Fibroblast of villous mesenchyme (primary cell): ENCODE measurements around the gene PLCB2. TPM values are rescaled to one million over a fixed set of nuclear protein-coding genes. Genes with fewer than 3 reads are reported as not detected.

Experiments
- DNase-seq: peaks from one replicate; pipeline ENCODE4 v3.0.0-alpha.2; 2010; ENCODE audit warnings: low read depth
- H3K4me3 ChIP-seq: 2 replicates; pipeline ENCODE4 v1.5.1; 2011; ENCODE audit warnings: low read depth, mild to moderate bottlenecking, low read length
- CTCF ChIP-seq: IDR thresholded peaks from 2 replicates; pipeline ENCODE4 v1.5.1; 2012; ENCODE audit warnings: low read depth, mild to moderate bottlenecking, low read length; ENCODE audit not compliant: insufficient read depth
- total RNA-seq: library from RNA; depleted of rRNA; stranded (reverse); fragments of >200 nt; gene quantifications from 2 replicates; pipeline ENCODE4 v1.2.3, GENCODE V29; 2012

Gene PLCB2
- total RNA-seq, 1 donor, result 0.43 TPM

- peak; percentile 69 for DNase-seq
- TF ChIP-seq CTCF, result no peak
- peak overlapping the region; percentile 57 for H3K4me3 ChIP-seq
Measured at GRCh38 chr15:40340038-40340739, 32.5 kb upstream of the PLCB2 start.

DNA sequence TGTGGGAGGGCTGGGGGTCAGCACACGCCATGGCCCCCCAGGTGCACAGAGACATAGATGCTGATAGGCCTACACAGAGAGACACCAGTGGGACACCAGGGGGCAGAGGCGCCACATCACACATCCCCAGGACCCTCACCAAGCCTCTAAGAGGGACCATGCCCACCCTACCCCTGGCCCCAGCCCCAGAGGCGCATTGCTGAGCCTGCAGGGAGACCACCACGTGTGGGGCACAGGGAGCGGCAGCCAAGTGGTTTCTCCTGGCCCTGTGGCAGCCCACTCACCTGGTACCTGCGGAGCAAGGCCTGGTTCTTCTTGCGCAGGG is 31.8 kb upstream of the PLCB2 start:
- peak overlapping the region; percentile 57 for H3K4me3 ChIP-seq
- DNase-seq, result no peak
- TF ChIP-seq CTCF, result peak; percentile 21

GRCh38 chr15:40338921-40339620 is 31.3 kb upstream of the PLCB2 start:
- no peak for TF ChIP-seq CTCF
- peak; percentile 67 for DNase-seq

DNA sequence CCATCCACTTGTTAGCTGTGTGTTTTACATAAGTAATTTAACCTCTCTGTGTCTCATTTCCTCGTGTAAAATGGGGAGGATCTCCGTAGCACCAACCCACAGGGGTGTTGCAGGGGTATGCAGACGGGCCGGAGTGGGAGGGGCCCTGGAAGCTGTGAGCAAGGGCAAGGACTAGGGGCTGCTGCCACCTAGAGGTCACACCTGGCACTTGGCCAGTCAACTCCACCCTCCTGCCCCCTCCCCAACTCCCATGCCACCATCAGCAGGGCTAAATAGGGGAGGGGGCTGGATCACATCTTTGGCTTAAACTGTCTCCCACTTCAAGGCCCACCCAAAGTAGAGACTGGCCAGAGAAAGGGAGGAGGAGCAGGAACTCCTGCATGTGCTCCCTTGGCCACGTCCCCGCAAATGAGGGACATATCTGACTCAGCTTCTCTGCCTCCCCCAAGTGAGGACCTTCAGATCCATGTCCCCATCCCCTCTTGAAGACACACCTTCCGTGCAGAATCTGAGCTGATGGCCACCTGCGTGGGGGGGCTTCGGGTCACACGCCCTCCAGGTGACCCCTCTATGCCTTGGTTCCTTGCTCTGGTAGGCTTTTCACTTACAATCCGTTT is 30.4 kb upstream of the PLCB2 start:
- H3K4me3 ChIP-seq, result no peak overlapping the region
- peak; percentile 84 for TF ChIP-seq CTCF
- DNase-seq, result peak; percentile 77

More at GRCh38 chr15:40338921-40339620, 31.3 kb upstream of the PLCB2 start:
- H3K4me3 ChIP-seq, result peak overlapping the region; percentile 57

DNA sequence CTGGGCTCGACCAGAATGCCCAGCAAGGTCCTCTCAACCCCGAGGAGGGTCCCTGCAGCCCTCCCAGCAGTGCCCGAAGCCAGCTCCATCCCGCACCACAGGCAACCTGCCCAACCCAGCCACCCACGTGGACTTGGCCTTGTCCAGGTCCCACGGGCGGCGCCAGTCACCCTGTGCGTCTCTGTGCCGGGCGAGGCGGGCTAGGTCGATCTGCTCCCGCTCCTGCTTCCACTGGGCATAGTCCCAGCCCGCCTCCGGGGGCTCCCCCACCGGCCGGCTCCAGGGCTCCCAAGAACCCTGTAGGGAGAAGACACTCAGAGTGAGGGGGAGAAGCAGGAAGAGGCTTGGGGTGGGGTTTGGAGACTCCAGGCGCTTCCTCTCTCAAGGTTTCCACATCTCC is 29.9 kb upstream of the PLCB2 start:
- H3K4me3 ChIP-seq, result no peak overlapping the region
- no peak for TF ChIP-seq CTCF
- no peak for DNase-seq

DNA sequence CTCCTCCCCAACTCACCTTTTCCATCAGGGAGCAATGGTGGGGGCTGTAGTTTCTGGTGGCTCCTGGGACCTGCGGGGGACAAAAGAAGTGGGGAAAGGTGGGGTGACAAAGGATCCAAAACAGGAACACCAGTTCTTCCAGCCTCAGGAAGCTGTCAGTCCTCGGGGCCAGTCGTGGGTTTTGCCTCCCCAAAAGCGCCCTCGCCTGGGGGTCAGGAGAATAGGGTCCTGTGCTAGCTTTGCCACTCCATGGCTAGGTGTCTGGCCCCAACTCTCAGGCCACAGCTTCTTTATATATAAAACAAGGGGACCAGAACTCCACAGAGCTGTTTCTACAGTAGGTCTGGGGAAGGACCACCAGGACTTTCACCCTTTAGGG is 29.0 kb upstream of the PLCB2 start:
- H3K4me3 ChIP-seq, result no peak overlapping the region
- TF ChIP-seq CTCF, result no peak
- DNase-seq, result no peak
